Activated T-cell treated with anti-CD3 and anti-CD28 coated beads, Interleukin-2, amount 50 U/mL, for 1 hour (primary cell): Measurements from ENCODE around the gene CTXN1.
A peak's percentile ranks its signal among the peaks of the same experiment; 100 is the strongest.
"Not testable (repeated sequence)": the region's sequence is repeated elsewhere in the genome, so short reads cannot be mapped to it uniquely, and the experiment has no call there.

Source experiments
- DNase-seq: peaks from one replicate; pipeline ENCODE4 v3.0.0-alpha.2; 2020

CTXN1 gene

DNA sequence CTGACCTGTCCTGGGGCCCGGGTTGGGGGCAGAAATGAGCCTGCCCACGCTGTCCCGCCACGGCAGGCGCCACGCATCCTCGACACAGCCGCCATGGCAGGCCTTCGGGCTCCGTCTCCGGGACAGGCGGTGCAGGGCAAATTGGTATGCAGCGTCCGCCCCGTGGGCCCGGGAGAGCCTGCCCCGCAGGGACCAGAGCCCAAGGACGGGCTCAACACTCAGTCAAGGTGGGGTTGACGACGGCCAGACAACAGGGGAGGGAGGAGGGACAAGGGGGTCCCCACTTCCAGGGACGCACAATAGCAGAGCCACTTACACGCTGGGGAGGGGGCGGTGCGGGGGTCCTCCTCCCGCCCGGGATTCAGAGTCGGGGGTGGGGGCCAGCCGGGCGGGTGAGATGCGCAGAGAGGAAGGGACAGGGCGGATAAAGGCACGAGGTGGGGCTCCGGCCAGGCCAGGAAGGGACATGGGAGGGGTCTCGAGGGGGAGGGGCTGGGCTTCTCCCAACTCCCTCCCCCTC, 1.2 kb downstream of the CTXN1 start:
- DNase-seq: no peak

DNA sequence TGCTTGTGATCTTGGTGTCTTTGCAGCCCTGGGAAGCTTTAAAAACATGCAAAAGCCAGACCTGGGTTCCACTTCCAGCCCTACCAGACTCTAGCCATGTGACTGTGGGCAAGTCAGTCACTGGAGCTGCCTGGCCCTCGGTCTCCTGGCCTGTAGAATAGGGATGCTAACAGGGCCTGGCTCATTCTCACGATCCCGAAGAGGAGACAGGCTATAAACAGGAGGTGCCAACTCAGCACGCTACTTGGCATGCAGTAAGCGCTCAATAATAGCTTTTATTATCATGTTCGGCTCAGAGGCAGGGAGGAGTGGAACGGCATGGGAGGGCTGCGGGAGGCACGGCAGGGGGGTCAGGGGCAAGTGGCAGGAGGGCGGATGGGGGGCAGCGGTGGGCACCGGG, 1.7 kb downstream of the CTXN1 start:
- no peak for DNase-seq

DNA sequence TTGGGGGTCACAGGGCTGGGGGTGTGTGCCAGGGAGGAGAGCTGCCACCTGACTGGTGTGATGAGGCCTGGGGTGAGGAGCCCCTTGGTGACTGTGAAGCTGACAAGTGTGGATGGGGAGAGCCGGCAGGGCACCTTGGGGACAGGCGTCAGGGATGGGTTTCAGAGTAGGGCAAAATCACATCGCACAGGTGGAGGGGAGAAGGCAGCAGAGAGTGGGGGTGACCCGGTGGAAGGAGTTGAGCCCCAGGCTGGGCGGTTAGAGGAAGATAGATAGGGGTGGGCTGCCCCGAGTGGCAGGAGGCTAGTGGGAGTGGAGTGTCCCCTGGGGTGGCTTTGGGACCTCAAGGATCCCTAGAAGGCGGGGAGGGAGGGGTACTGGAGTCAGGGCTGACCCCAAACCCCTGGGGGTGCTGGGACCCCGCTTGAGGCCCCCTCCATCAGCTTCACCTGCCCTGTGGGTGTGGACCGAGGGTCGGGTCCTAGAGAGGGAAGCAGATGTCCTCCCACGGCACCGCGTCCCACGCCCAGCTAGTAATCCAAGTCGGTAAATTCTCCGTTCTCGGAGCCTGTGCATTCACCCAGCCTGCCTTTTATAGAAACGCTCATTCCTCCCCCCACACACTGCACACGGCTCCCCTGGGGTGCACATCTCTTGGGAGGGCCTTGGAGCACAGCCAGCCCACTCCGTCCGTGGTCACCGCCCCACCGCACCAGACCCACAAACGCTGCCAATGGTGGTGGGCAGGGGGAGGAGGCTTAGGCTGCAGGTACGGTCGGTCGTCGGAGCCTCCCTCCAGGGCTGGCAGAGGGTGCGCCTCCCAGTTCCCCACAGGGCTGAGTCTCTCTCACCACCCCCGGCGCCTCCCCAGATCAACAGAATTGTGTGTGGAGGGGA, 2.4 kb downstream of the CTXN1 start:
- no peak for DNase-seq

DNA sequence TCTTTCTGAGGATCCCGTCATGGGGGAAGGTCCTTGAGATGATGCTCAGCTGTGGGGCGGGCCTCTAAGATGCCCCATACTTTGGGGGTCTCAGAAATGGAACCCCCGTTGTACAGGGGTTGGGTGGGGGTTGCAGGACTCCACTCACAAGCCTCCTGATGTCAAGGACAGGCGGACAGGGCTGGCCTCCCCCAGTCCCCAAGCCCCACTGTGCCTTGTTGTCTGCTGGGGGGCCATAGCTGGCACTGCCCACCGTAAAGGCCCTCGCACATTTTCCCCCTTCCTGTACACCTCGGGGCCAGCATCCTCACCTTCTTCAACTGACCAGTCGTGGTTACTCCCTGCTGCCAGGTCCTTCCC, 3.1 kb downstream of the CTXN1 start:
- no peak for DNase-seq

DNA sequence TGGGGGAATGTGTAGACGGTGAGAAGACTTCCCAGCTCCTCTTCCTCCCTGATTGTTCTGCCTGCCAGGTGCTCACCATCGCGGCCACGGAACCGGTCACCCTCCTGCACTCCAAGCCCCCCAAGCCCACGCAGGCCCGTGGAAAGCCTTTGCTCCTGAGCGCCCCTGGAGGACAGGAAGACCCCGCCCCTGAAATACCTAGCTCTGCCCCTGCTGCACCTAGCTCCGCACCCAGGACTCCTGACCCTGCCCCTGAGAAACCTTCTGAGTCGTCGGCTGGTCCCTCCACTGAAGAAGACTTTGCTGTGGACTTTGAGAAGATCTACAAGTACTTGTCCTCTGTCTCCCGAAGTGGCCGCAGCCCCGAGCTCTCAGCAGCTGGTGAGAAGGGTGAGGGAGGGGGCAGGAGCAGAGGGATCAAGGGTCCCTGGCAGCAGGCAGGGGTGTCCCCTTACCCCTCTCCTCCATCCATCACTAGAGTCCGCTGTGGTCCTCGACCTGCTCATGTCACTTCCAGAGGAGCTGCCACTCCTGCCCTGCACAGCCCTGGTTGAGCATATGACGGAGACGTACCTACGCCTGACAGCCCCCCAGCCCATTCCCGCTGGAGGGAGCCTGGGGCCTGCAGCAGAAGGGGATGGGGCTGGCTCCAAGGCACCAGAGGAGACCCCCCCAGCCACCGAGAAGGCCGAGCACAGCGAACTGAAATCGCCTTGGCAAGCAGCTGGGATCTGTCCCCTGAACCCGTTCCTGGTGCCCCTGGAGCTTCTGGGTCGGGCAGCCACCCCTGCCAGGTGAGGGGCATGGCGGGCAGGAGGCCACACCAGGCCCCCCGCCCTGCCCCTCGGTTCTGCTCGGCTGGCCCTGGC, 3.7 kb downstream of the CTXN1 start:
- DNase-seq: no peak

DNA sequence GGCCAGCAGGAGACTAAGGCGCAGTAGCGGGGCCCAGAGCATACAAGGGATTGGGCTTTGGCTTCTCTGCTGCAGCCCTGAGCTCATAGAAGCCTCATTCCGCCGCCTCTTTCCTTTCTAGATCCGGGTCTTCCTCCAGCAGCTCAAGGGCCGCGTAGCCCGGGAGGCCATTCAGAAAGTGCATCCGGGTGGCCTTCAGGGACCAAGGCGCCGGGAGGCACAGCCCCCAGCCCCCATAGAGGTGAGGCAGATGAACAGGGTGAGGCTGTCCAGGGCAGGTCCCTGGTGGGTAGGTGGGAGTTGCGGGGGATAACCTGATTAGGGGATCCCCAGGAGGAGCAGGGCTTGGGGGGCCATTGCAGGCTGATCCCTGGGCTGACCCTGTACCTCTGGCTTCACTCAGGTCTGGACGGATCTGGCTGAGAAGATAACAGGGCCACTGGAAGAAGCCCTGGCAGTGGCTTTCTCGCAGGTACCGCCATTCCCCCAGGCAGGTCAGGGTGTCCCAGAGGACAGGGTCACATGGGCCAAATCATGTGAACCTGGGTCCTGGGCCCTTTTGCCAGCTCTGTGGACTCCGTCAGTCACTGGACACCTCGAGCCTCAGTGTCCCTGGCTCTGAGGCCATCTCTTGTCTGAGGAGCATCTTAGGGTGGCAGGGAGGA, 4.5 kb downstream of the CTXN1 start:
- DNase-seq: no peak

DNA sequence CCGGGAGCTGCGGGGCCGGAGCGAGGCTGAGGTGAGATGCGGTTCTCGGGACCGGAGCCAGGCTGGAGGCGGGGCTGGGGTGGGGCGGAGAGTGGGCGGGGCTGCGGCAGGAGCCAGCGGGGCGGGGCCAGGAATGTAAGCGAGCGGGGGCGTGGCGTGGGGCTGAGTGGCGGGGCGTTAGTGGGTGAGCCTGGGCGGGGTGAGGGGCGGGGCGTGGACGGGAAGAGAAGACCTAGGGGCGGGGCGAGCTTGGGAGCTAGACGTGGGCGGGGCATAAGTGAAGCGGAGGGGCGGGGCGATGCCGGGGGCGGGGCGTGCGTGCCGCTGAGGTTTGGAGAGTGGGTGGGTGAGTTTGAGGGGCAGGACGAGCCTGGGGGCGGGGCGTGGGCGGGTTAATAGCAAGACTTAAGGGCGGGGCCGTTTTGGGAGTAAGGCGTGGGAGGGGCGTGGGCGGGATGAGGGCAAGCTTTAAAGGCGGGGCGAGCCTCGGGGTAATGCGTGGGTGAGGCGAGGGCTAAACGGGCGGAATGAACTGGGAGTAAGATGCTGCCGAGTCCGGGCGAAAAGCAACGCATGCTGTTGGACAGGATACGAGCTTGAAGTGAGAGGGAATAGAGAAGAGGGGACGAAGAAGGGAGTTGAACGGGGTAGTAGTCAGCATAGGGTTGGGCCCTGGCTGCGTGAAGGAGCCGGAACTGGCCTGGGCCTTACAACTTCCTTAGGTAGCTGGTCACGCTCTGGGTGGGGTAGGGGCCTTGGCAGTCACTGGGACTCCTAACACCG, 5.2 kb downstream of the CTXN1 start:
- peak; percentile 99 for DNase-seq

DNA sequence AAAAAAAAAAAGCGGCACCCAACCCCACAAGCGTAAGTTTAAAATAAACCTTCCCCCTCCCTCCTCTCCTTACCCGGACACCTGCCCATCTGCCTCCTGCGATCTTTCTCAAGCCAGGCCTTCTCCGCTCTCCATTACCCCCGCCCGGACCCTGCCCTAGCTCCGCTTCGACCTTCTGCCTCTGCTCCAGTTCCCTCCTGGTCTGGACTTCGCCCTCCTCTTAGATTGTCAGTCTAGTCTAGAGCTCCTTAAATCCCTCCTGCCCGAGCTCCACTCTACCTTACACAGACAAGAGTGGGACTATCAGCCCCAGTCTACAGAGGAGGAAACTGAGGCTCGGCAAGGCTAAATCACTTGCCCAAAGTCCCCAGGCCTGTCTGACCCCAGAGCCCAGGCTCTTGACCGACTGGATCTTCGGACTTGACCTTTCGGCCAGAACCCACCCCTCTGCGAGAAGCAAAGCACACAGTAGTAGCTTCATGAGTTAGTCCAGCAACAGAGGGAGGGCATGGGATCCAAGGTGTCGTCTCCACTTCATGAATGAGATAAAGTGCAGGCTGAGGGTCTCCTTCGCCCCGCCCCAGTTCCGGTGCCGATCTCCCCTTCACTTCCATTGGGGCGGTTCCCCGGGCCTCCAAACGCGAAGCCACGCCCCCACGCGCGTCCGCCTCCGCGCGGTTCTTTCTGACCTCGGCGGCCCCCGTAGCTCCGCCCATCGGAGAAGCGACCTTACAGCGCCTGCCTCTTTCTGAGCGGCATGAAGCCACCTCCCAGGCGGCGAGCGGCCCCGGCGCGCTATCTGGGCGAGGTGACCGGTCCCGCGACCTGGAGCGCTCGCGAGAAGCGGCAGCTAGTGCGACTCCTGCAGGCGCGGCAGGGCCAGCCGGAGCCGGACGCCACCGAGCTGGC, 6.1 kb downstream of the CTXN1 start, which contains the start of gene SNAPC2:
SNAPC2 (plus strand) TSS at position 729 of the 909 bp plus-strand sequence; CDS start at position 758, 29 bp downstream.
- DNase-seq: peak; percentile 97

DNA sequence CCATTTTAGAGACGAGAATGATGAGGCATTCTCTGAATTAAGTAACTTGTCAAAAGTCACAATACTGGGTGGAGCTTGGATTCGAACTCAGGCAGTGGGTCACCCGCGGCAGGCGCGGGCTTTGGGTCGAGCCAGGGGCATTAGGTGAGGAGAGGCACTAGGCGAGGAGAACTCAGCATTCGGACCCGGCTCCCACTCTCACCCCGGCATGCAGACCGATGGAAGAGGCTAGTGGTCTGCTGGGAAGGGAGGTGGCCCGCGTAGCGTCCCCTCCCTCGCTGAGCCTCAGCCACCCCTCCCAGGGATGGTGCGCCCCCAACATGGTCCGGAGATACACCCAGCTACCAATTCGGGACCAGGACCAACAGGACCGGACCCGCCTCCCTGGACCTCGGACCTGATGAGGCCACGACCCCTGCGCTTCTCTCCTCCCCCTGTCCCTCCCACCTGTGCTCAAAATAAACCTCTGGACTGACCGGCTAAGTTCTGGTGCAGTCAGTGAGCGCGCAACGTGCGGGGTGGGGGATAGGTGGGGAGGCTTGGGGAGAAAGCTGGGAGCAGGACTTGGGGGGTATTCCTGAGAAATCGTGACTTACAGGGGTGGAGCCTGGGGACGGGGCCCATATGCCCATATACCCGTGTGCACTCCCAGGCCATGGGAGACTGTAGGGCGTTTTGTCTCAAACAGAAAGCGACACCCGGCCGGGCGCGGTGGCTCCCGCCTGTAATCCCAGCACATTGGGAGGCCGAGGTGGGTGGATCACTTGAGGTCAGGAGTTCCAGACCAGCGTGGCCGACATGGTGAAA, 7.1 kb downstream of the CTXN1 start:
- DNase-seq: no peak

DNA sequence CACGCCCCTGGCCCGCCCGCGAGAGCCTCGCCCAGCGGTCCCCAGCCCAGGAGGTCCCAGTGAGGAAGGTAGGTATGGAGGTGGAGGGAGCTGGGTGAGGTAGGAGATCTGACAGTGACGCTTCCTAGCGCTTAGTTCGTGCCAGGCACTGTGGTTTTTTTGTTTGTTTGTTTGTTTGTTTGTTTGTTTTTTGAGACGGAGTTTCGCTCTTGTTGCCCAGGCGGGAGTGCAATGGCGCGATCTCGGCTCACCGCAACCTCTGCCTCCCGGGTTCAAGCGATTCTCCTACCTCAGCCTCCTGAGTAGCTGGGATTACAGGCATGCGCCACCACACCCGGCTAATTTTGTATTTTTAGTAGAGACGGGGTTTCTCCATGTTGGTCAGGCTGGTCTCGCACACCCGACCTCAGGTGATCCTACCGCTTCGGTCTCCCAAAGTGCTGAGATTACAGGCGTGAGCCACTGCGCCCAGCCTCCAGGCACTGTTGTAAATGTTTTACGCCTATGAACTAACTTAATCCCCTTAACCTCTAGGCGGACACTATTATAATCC, 7.8 kb downstream of the CTXN1 start:
- DNase-seq: not testable (repeated sequence)

DNA sequence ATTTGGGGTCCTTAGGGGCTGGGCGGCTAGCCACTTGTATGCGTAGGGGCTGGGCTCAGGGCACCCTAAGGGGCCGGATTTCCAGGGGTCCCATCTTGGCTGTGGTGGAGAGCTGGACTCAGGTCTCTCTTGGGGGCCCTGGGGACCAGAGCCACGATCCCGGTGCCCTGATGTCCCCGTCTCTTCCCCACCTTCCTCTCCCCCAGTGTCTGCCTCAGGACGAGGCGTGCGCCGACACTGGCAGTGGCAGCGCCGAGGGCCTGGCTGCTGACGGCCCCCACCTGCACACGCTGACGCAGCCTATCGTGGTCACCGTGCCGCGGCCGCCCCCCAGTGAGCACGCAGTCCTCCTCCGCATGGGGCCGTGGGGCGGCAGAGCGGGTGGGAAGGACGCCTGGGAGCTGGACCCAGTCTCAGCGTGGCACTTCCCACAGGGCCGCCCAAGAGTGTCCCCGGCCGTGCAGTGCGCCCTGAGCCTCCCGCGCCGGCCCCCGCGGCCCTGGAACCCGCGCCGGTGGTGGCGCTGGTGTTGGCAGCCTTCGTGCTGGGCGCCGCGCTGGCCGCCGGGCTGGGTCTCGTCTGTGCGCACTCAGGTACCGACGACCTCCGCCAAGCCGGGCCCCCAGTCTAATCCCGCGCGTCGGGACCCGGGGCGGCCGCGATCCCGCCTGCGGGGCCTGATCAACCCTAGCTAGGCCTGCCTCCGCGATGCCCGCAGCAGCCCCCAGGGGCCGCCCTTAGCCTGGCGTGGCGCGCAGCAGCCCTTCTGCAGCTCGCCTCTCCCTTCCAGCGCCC, 8.5 kb downstream of the CTXN1 start:
- peak; percentile 72 for DNase-seq

DNA sequence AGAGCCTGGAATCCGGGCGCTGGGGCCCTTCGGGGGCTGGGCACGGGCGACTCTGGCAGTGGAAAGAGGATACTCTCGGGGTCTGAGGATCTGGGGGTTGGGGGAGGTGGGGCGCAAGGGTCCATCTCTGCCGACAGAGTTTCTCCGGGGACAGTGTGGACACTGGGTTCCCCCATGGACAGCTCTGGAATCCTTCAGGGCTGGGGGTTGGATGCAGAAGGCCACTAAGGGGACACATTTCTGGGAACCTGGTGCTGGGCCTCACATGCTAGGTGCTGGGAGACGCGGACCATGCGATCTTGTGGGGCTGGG, 9.0 kb downstream of the CTXN1 start:
- DNase-seq: no peak

DNA sequence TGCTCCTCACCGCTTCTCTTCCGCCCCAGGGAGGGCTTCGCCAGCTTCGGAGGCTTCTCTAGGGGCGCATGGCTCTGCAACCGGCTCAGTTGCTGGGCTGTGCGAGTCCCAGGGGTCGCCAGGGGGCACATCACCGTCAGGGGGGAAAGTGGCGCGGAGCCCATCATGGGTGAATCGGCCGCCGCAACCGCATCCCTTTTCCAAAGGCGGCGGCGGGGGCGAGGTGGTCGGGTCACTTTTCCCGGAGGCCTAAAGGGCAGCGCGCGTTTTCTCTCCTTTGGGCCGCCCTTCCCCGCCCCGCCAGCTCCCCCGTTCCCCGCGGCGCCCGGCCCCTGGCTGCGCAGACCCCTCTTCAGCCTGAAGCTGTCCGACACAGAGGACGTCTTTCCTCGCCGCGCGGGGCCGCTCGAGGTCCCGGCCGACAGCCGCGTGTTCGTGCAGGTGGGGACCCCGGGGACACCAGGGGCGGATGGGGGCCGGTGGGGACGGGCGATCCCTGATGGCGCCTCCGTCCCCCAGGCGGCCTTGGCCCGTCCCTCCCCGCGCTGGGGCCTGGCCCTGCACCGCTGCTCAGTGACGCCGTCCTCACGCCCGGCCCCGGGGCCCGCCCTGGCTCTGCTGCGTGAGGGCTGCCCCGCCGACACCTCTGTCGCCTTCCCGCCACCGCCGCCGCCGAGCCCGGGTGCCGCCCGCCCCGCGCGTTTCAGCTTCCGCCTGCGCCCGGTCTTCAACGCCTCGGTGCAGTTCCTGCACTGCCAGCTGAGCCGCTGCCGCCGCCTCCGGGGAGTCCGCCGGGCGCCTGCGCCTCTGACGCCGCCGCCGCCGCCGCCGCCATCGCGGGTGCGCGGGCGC, 9.6 kb downstream of the CTXN1 start:
- DNase-seq: peak; percentile 59

DNA sequence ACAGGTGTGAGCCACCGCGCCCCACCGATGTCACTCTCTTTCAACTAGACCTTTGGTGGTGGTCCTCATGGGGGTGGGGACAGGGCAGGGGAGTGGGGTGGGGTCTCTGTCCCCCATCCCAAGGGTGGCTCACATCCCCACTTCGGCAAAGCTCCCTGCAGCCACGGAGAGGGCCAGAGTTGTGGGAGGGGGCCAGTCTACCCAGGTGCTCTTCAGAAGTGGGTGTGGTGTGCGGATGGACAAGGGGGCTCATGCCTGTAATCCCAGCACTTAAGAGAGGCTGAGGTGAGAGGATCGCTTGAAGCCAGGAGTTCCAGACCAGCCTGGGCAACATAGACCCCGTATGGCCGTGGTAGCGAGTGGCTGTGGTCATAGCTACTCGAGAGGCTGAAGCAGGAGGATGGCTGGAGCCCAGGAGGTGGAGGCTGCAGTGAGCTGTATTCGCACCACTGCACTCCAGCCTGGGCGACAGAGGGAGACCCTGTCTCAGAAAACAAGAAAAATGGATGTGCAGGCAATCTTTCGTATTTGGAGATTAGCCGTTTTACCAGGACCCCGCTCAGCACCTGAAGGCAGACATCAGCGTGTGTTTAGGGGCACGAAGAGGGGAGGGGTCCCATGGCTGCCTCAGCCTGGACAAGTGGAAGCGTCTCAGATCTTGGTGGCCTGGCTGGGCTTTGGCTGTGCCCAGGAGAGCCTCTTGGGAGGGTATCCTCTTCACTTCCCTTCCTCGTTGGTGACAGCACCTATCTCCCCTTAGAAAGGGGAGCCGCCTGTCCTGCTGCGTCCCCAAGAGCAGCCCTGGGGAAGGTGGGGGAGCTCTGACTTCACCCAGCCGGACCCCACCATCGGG, 10.5 kb downstream of the CTXN1 start:
- DNase-seq: no peak

DNA sequence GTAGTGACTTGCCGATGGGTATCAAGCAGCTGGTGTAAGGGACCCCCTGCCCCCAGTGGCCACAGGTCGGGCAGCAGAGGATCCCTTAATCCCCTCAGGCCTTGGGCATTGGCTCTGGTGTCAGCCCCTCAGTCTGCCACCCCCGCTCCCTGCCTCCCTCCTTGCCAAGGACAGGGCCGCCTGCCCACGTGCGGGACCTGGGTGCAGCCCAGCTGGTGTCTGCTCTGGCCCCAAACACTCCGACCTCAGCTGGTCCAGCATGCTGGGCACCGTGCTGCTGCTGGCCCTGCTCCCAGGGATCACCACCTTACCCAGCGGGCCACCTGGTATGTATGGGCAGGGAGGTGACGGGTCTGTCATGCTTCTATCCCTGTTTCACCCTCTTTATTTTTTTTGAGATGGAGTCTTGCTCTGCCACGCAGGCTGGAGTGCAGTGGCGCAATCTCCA, 11.3 kb downstream of the CTXN1 start, which contains the start of gene TGFBR3L:
TGFBR3L (plus strand) TSS at position 233 of the 448 bp plus-strand sequence.
- DNase-seq: no peak

DNA sequence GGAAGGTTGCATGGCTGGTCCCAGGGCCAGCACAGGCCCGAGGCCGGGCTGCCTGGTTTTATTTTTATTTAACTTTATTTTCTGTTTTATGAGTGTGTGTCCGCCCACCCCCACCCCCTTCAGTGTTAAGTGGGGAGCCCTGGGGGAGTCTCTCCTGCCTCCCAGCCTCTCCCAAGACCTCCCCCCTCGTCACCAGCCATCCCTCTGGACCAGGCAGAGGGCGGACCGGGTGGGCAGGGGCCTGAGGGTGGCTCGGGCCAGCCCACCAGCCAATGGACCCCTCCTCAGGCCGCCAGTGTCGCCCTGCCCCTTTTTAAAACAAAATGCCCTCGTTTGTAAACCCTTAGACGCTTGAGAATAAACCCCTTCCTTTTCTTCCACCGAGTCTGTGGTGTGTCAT, 11.8 kb downstream of the CTXN1 start:
- no peak for DNase-seq

DNA sequence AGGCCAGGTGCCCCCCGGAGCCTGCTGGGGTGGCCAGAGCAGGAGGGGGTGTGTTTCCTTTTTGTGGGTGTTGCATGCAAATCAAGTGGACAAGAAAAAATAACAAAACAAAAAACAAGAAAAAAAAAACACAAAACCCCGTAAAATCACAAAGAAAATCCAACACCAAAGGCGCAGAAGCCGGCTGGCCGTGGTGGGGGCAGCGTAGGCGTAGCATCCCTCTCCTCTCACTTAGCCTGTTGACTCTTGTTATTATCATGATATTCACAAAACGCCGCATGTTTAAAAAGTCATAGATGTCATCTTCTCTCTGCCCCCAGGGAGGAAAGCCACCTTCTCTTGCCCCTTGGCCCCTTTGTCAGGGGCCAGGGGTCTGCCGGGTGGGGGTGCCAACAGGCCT, 12.3 kb downstream of the CTXN1 start:
- DNase-seq: no peak
